GM21360 (cell line): ENCODE data around the gene CCNT2.
"Not testable (repeated sequence)": the region's sequence is repeated elsewhere in the genome, so short reads cannot be mapped to it uniquely, and the experiment has no call there.

Experiments used
- ATAC-seq: cut with Tn5 transposase; IDR thresholded peaks from one replicate; pipeline ENCODE4 v1.9.1; 2021; ENCODE audit warnings: mild to moderate bottlenecking, moderate library complexity; ENCODE audit not compliant: unreplicated experiment

The CCNT2 gene

DNA sequence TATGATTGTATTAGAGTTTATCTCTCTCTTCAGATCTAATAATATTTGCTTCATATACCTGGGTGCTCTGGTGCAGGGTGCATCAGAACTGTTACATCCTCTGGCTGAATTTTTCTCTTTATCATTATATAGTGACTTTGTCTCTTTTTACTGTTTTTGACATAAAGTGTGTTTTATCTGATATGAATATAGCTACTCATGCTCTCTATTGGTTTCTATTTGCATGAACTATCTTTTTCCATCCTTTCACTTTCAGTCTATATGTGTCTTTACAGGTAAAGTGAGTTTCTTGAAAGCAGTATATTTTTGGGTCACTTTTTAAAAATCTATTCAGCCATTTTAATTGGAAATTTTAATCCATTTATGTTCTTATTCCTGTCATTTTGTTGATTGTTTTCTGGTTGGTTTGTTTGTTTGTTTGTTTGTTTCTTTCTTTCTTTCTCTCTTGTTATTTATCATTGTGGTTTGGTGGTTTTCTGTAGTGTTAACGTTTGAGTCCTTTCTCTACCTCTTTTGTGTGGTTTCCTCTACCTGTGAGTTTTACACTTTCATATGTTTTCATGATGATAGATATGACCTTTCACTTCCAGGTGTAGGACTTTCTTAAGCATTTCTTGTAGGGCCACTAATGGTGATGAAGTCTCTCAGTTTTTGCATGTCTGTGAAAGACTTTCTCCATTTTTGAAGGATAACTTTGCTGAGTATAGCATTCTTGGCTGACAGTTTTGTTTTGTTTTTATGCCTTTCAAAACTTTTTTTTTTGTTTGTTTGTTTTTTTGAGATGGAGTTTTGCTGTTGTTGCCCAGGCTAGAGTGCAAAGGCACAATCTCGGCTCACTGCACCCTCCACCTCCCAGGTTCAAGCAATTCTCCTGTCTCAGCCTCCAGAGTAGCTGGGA, 54.9 kb downstream of the CCNT2 start:
- peak; percentile 70 for ATAC-seq

DNA sequence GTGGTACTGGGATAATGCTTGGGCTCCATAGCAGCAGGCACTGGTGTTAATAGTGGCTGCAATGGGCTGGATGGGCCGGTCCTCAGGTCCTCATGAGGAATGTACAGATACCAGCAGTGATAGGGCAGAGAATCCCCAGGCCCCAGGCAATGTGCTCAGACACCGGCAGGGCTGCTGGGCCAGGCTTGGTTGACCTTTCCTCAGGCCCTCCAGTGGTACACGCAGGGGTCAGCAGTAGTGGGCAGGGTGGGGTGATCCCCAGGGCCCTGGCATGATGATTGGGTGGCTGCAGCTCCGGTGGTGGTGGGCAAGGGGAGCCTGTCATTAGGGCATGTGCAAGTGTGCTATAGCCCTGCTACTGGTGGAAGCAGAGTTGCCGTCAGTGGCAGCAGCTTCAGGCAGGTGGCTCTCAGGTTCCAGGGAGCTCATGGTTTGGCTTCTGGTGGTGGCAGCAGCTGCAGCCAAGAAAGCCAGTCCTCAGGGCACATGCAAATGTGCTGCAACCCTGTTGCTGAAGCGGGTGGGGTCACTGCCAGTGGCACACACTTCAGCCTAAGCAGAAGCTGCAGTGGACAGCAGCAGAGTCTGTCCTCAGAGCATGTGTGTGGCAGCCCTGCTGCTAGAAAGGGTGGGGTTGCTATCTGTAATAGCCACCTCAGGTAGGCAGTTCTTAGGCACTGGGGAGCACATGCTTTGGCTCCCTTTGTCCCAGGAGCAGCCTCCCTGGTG, 56.8 kb downstream of the CCNT2 start:
- no peak for ATAC-seq

DNA sequence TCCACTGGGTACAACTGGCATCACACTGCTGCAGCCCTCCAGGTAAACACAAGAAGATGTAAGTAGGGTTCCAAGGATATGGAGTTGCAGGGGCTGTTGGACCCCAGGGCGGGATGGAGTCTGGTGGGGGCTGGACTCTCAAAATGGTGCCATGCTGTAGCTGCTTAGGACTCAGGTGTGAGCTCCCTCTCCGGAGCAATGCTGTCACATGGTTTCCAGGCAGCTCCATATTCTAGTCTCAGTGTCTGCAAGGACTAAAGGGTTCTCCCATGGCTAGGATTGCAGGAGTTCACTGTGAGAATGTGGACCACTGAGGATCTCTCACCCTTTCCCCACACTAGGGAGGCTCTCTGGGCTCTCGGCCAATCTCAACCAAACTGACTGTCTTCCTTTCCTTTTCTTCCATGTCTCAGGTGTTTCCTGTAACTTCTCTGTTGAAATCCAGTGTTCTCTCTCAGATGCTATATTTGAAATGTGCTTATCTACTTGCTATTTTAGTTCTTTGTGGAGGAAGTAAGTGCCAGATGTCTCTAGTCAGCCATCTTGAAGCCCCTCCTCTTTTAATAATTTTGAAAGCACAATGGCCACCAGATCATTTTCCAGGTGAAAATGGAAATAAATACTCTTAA, 57.6 kb downstream of the CCNT2 start:
- ATAC-seq, result no peak

DNA sequence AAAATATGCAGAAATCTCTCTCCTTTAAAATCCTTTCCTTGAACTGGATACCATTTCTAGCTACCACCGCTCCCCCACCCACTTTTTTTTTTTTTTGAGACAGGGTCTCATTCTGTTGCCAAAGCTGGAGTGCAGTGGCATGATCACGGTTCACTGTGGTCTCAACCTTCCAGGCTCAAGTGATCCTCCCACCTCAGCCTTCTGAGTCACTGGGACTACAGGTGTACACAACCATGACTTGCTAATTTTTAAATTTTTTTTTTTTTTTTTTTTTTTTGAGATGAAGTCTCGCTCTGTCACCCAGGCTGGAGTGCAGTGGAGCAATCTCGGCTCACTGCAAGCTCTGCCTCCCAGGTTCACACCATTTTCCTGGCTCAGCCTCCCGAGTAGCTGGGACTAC, 58.5 kb downstream of the CCNT2 start:
- not testable (repeated sequence) for ATAC-seq

DNA sequence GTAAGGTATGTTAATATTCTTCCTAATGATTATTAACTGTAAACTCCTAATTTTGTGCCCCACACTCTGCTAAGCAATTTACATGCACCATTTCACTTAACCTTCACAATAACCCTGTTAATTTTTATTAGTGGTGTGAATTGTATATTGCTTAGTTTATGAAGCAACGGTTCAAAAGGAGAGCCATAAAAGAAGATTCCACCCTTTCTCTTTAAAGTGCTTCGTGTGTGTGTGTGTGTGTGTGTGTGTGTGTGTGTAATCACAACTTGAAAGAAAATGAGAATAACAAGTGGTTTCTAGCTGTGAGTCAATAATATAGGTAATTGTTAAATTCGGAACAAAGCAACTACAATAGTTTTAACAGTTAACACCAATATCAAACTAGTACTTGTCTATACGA, 60.6 kb downstream of the CCNT2 start:
- ATAC-seq, result no peak

DNA sequence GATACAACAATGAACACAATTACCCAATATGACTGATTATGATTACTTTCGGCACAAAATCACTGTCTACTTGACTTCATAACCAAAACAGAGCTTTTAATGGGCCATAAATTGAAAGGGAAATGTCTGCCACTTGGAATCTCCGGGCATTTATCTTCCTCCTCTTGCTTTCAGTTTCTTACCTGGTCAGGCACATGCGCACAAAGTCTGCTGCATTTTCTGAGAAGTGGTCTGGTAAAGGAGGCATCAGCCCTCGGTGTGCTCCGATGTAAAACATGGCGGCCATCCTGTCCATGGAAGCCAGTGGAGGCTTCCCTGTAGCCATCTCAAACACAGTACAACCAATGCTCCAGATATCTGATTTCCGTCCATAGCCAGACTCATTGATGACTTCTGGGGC, 62.0 kb downstream of the CCNT2 start:
- no peak for ATAC-seq

DNA sequence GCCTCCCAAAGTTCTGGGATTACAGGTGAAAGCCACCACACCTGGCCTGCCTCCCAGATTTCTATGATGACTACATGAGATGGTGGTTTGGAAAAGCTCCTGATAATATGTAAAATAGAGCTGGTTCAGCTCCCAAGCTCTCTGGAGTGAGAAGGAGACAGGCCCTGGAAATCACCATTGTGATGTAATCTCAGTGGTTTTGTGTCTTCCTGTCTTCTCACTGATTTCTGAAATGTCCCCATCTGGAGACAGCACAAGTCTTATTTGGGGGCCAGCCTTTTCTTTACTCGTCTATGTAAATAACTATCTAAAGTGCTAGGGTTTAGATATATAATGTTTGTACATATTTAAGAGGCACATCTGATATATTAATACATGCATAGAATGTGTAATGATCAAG, 64.0 kb downstream of the CCNT2 start:
- no peak for ATAC-seq

DNA sequence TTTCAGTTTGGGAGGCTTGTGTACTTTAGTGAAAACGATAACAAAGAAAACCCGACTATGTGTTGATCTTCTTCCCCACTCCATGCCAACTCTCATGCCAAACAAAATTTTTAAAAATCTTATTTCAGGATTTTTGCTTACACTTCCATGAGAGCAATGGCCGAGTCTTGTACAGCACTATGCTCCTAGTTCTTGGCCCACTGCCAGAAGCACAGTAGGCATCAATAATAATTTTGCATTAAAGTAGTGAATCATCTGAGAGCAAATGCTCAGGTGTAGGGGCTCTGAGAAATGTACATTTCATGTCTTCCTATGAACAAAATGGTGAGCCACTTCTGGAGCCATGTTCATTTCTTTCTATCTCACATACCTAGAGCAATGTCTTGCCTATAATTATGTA, 66.4 kb downstream of the CCNT2 start:
- no peak for ATAC-seq

DNA sequence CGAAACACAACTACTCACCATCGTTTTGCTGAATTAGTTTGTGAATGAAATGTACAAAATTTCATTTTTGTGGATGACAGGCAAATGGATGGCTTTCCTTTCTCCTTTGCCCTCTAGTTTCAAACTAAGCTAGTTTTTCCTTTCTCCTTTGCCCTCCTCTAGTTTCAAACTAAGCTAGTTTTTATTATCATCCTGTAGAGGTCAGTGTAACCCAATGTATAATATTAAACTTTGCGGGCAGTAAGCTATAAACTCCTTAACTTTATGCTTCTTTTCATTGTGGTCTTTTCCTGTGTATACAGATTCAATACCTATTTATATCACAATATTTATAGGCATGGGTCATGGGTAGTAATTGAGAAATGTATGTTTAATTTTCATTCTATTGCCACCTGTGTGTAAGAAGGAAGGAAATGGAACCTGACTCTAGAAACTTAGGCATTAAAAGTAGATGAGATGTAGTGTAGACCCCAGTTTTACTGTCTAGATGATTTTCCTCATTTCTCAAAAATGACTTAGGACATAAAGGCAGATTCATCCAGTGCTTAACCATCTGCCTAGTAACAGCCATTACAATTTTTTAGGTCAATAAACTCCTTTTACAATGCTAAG, 70.5 kb downstream of the CCNT2 start:
- ATAC-seq, result no peak

DNA sequence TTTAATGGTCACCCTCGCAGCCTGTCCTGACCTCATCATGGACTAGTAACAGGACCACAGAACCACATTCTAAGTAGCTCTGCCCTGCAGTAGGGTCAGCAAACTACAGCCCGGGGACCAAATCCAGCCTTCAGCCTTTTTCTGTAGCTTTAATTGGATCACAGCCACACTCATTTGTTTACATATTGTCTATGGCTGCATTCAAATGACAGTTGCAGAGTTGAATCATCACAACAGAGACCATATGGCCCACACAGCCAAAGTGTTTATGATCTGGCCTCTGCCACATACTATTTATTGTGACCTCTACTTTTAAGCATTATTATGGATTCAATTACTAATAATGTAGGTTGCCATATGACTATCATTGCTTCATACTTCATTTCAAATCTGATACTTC, 80.9 kb downstream of the CCNT2 start:
- no peak for ATAC-seq

DNA sequence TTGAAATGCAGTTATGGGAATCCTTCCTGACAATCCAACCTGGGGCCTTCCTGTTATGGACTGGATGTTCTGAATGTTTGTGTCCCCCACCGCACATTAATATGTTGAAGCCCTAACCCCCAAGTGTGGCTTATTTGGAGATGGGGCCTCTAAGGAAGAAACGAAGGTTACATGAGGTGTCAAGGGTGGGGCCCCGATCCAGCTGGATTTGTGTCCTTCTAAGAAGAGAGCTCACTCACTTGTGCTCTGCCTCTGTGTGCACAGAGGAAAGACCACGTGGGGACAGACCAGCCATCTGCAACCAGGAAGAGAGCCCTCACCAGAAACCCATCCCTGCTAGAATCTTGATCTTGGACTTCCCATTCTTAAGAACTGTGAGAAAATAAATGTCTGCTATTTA, 84.2 kb downstream of the CCNT2 start:
- ATAC-seq, result no peak

DNA sequence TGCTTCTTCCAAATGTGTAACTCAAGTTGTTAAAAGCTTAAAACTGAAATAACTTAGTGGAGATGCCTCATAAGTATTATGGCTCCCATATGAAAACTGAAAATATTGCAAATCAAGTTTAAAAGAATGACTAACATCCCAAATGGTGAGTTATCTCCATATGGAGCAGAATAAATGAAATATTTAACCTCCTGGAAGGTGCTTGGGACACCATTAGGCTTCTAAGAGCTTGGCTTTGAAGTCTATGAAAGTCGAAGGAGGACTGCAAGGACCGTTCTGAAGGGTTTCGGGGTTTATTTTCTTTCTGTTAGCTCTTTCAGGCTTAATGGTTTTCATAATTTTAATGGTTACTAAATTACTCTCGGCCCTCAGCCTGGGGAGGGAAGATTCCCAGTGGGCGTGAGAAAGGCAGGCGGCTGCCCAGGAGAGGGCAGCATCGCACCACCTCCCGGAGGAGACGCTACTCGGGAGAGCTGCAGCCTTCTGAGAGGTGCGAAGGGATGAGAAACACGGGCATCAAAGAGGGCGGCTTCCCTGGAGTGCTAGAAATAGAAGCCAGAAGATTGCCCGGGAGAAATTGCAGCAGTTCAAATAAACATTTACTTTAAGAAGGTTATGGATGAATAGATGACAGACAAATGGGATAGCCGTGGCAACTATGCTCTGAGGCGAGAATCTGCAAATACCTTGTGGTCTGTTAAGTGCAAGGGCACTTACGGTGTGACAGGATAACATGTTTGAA, 85.6 kb downstream of the CCNT2 start:
- ATAC-seq, result peak; percentile 88

DNA sequence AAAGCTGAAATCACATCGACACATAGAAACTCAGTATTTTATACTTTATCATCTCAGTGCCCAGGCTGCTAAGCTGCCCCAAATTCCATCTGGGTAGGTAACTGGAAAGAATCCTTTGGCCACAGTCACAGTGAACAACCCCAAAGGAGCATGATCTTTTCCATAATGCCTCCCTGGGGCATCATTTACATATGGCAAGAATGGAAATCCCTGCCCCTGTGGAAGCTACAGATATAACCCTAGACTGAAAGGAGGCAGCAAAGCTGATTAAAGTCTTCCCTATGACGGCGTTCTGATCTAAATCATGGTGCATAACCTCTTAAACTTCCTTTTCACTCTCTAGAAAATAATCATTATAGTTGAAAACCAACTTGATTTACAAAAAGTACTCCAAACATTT, 87.1 kb downstream of the CCNT2 start:
- ATAC-seq, result no peak
